T follicular helper cell (primary cell): Measurements from ENCODE around the gene PI4K2B.
"Not testable (repeated sequence)": the region's sequence is repeated elsewhere in the genome, so short reads cannot be mapped to it uniquely, and the experiment has no call there.

Experiments
- DNase-seq: peaks from one replicate; pipeline ENCODE4 v3.0.0-alpha.2; 2020; ENCODE audit warnings: low read depth

The PI4K2B gene

DNA sequence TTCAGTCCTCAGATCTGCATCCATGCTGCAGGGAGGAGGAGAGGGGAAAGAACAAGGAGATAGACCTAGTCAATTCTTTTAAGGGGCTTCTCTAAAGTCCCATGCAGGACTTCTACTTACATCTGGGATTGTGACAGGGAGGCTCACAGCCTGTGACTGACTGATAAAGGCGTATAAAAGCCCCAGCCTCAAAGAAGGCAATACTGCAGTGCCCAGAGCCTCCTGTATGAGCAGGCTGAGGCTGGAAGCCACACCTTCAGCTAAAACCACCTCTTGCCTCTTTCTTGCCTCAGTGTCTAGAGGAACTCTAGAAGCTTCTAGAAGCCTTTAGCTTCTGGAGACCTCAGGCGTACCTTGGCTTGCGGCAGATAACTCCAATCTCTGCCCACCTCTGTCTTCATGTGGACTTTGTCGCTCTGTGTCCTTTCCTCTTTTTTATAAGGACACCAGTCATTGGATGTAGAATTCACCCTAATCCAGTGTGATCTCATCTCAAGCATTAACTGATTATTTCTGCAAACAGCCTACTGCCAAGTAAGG, 72.8 kb downstream of the PI4K2B start:
- no peak for DNase-seq

DNA sequence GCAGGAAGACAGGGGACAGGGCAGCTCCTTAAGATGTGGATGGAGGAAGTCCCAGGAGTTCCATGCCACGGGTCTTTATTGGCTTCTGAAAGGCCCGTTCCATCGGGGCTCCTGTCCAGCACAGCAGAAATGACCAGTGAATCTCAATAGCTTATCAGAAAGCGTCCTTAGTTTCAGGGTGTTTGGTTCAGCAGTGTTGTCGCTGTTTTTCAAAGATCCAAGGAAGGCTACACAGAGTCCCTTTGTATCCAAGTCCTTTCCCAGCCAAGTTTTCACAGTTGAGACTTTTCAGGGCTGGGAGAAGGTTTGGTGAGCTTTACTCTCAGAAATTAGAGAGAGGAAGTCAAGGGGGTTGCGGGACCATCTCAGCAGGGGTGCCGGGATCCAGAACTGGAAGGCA, 73.8 kb downstream of the PI4K2B start:
- no peak for DNase-seq

DNA sequence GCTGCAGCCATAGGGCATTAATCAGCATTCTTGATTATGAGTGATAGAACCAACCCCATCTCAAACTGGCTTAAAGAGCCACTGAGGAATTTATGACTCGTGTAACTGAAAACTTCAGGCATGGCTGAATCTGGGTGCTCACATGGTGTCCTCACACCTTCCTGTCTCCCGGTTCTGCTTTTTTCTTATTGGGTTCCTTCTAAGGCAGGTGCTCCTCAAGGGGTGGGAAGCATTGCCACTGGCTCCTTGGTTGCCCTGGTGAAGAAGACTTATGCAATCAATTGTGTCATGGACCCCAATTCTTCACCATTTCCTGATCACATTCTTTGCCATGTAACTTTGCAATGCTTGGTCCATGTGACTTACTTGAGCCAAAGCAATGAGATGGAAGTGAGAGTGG, 74.5 kb downstream of the PI4K2B start:
- no peak for DNase-seq

DNA sequence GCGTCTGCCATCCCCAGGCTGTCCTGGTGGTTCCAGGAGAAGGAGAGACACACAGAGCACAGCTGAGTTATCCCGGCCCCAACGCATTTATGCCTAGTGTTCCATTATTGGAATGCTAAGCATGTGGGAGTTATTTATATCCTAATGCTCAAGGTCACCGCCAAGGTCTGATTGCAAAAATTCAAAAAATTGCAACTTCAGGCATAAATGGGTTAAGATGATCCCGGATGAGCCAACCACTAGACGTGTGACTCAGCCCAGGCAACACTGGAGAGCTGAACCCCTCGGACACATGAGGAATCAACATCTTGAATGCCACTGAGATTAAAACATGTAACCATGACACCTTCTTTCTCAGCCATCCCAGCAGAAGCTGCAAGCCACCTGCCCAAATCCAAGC, 74.9 kb downstream of the PI4K2B start:
- DNase-seq = no peak

DNA sequence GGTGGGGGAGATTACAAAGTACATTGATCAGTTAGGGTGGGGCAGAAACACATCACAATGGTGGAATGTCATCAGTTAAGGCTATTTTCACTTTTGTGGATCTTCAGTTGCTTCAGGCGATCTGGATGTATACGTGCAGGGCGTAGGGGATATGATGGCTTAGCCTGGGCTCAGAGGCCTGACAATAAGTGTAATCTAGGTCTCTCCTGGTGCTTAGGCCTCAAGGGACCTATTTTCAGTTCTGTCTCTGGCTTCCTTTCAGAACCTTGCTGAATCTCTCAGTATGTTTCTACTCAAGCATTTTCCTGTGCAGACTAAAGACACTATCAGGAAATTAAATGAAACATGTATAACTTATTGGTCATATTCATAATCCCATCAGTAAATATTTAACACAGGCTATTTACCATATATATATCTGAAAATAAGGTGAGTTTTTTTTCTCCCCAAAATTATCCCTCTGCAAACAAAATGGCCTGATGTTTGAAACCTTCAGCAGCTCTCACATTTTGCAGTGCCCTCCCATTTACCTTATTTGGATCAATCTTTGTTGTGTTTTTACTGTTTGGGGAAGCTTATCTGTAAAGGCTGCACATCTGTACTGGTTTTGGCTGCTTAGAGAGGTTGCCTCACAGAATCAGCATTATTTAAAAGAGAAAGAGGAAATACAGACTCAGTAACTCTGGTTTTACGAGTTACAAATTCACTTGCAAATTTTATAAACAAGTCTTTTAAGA, 76.4 kb downstream of the PI4K2B start:
- no peak for DNase-seq

DNA sequence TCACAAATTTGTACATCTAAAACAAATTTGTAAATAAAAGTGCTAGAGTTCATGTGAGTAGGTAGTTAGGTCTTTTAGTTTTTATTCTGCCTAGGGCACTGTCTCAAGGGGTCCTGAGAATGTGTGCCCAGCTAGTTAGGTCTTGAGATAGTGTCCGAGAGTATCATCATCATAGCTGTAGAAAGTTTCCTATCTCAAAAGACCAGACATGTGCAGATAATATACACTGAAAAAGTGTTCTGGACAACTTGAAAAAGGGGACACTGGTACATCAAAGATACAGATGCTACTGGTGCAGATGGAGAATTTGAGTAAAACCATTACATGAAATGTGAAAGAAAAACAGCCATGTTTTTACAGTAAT, 77.0 kb downstream of the PI4K2B start:
- DNase-seq = no peak

DNA sequence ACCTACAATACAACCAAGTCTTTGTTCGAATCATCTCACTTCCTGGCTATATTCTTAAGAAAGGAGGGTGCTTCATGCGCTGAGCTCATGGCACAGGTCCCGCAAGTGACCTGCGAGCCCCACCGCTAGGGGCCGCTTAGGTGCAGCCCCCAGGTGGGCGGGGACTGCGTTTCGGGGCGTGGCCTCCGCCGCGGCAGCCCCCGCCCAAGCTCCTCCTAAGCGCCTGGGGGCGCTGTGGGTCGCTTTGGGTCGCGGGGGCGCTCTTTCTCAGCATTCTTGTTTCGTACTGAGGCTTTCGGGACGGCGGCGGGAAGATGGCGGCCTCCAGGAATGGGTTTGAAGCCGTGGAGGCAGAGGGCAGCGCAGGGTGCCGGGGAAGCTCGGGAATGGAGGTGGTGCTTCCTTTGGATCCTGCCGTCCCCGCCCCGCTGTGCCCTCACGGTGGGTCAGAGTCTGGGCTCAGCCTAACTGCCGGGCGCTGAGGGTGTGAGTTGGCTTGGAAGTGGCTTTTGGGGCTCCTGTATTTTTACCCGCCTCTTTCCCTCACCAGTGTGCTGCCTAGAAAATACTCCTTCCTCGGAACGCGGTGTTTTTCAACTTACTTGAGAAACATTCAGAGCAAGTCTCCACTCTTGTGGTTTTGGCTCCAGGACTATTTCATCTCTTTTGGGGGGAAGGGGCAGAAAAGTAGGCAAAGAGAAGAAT, 78.8 kb downstream of the PI4K2B start, which contains the start of gene ZCCHC4:
Gene ZCCHC4 (plus strand): TSS at position 279 of the 705 bp plus-strand sequence. CDS start 36 bp downstream, at position 315.
- peak; percentile 85 for DNase-seq

DNA sequence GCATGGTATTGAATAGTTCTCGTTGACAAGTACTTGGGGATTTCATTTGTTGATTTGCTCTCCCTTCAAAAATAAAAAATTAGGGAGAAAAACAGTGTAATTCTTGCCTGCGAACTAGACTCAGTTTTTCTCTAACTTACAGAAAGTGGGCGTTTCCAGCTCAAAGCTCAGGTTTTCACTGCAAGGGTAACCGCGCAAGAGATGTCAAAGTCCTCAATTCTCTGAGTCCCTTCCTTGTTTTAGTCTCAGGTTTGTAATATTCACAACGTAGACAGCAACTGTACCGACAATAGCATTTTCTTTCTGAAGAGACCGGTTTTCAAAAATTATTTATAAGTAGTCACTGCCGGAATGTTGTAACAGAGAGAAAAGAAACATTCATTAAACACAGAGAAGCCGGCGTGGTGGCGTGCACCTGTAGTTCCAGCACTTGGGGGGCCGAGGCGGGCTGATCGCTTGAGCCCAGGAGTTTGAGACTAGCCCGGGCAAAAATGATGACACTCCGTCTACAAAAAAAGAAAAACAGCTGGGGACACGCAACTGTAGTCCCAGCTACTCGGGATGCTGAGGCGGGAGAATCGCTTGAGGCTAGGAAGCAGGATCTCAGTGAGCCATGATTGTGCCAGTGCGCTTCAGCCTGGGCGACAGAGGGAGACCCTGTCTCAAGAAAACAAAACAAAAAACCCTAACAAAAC, 79.5 kb downstream of the PI4K2B start:
- DNase-seq = no peak

DNA sequence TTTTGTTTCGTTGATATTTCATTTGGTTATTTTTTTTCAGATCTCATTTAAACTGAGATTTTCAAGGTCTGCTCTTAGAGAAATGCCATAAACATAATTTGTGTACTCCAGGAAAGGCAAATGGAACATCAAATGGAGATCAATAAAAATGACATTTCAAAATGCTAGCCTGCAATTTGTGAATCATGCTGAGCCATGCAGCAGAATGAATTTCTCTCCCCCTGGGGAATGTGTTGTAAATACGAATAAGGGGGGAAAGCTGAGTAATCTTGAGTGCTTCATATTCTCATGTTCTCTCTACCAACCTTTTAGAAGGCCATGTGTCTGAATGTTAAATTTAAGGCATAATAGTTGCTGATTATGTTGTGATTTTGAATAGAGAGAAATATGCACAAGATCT, 86.5 kb downstream of the PI4K2B start:
- no peak for DNase-seq

DNA sequence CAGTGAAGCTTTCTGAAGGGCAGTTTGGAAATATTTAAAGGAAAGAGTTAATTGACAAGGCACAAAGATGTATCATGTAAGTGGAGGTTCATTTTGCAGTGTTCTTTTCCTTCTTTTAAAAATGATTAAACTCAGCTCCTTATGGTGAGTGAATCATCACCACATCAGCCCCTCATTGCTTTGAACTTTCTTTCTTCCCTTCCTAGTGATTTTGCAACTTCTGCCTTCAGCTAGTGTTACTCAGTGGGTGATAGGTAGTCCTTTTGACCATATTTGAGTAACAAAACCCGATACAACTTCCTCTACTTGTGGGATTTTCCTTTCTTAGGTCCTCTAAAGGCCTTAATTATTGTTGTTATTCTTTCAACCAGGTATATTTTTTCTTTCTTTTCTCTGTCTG, 86.9 kb downstream of the PI4K2B start:
- DNase-seq = no peak

DNA sequence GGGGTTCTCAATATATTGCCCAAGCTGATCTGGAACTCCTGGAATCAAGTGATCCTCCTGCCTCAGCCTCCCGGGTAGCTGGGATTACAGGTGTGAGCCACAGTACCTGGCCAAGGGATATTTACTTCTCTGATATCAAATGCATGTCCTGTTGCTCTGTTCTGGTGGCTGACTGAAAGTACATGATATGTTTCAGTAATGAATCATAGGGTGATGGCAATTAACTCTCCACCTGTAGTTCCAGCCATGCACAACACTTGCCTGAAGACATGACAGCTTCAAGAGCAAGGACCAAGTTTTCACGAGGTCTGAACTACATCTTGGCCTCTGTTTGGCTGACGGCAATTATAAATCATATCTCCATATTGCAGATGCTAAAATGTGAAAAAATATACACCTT, 87.9 kb downstream of the PI4K2B start:
- DNase-seq = no peak

DNA sequence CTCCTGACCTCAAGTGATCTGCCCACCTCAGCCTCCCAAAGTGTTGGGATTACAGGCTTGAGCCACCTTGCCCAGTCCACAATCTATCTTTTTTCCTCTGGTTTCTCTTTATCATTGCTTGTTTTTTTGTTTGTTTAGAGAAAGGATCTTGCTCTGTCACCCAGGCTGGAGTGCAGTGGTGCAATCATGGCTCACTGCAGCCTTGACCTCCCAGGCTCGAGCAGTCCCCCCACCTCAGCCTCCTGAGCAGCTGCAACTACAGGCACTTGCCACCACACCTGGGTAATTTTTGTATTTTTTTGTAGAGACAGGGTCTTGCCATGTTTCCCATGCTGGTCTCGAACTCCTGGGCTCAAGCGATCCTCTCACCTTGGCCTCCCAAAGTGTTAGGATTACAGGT, 94.6 kb downstream of the PI4K2B start:
- DNase-seq = not testable (repeated sequence)
